PC-3 (cell line): ENCODE measurements around the gene SUSD6. TPM values are rescaled to one million over a fixed set of nuclear protein-coding genes. Genes with fewer than 3 reads are reported as not detected.

Experiments used
- ATAC-seq: fragments of 200-7000 bp; cut with Tn5 transposase; 2 replicates; pipeline ENCODE4 v1.9.1; 2020; ENCODE audit warnings: mild to moderate bottlenecking, moderate library complexity
- BruUV-seq: library from RNA; stranded (reverse); fragments of 400-500 nt; replicated peaks from 2 replicates; lab custom pipeline; 2021; lab: Mats Ljungman, UMichigan
- CTCF ChIA-PET: fragments of 300-600 bp; sonication (Branson Sonifier 250); formaldehyde crosslinking; loops from one replicate; lab custom pipeline; 2022; ENCODE audit warnings: antibody characterized with exemption; lab: Charles Lee
- POLR2A ChIA-PET: fragments of 300-600 bp; sonication (Branson Sonifier 250); formaldehyde crosslinking; loops from one replicate; lab custom pipeline; 2022; ENCODE audit warnings: antibody characterized with exemption; ENCODE audit not compliant: unreplicated experiment; lab: Charles Lee
- DNase-seq: peaks from one replicate; pipeline ENCODE4 v3.0.0-alpha.2; 2015
- H2AFZ ChIP-seq: fragments of 300-600 bp; sonication (generic); 2 replicates; pipeline ENCODE4 v1.6.0; 2016; ENCODE audit warnings: antibody characterized with exemption, low read length
- H3F3A ChIP-seq: fragments of 300-600 bp; sonication (generic); one replicate; pipeline ENCODE4 v1.6.0; 2017; ENCODE audit warnings: antibody characterized with exemption, low read length, control low read depth, mild to moderate bottlenecking; ENCODE audit not compliant: unreplicated experiment
- H3K27ac ChIP-seq: fragments of 300-600 bp; sonication (generic); 2 replicates; pipeline ENCODE4 v1.5.1; 2016; ENCODE audit warnings: mild to moderate bottlenecking, low read length
- H3K27me3 ChIP-seq: fragments of 300-600 bp; sonication (generic); 2 replicates; pipeline ENCODE4 v1.6.1; 2016; ENCODE audit warnings: low read length, mixed read lengths
- H3K36me3 ChIP-seq: fragments of 300-600 bp; sonication (generic); 2 replicates; pipeline ENCODE4 v1.6.1; 2016; ENCODE audit warnings: low read depth, mixed run types, low read length, mixed read lengths
- H3K4me1 ChIP-seq: fragments of 300-600 bp; sonication (generic); 2 replicates; pipeline ENCODE4 v1.5.1; 2016; ENCODE audit warnings: low read length; ENCODE audit not compliant: insufficient read depth
- H3K4me2 ChIP-seq: fragments of 300-600 bp; sonication (generic); 2 replicates; pipeline ENCODE4 v1.6.0; 2016; ENCODE audit warnings: low read length
- H3K4me3 ChIP-seq: fragments of 300-600 bp; sonication (generic); 2 replicates; pipeline ENCODE4 v1.5.1; 2016; ENCODE audit warnings: mild to moderate bottlenecking, low read length, mixed read lengths
- H3K79me2 ChIP-seq: fragments of 300-600 bp; sonication (generic); 2 replicates; pipeline ENCODE4 v1.6.1; 2017; ENCODE audit warnings: low read length, mixed read lengths
- H3K9ac ChIP-seq: fragments of 300-600 bp; sonication (generic); 2 replicates; pipeline ENCODE4 v1.6.0; 2016; ENCODE audit warnings: mild to moderate bottlenecking, low read length
- H3K9me2 ChIP-seq: fragments of 300-600 bp; sonication (generic); replicated peaks from 2 replicates; pipeline ENCODE4 v1.6.1; 2016; ENCODE audit warnings: mixed run types, low read length, mixed read lengths
- H3K9me3 ChIP-seq: fragments of 300-600 bp; sonication (generic); 2 replicates; pipeline ENCODE4 v1.6.1; 2016; ENCODE audit warnings: low read length, mixed read lengths
- H4K20me1 ChIP-seq: fragments of 300-600 bp; sonication (generic); 2 replicates; pipeline ENCODE4 v1.6.1; 2016; ENCODE audit warnings: low read length, mixed read lengths
- CTCF ChIP-seq: fragments of 300-600 bp; sonication (generic); conservative IDR thresholded peaks from 2 replicates; pipeline ENCODE4 v1.5.1; 2017; ENCODE audit warnings: antibody characterized with exemption, low read depth, mild to moderate bottlenecking, low read length
- EZH2 ChIP-seq: fragments of 300-600 bp; sonication (generic); IDR thresholded peaks from one replicate; pipeline ENCODE4 v1.6.1; 2017; ENCODE audit warnings: antibody characterized with exemption, mild to moderate bottlenecking, low read length; ENCODE audit not compliant: unreplicated experiment
- EZH2phosphoT487 ChIP-seq: fragments of 300-600 bp; sonication (generic); IDR thresholded peaks from 2 replicates; pipeline ENCODE4 v1.6.1; 2018; ENCODE audit warnings: mild to moderate bottlenecking, antibody characterized with exemption, low read length, borderline replicate concordance
- intact Hi-C: fragments of 100-400 bp; cut with micrococcal nuclease; formaldehyde crosslinking; loops from 2 replicates; pipeline ENCODE4 v1.9.0; 2023
- total RNA-seq: library from RNA; depleted of rRNA; stranded (reverse); fragments of >200 nt; gene quantifications from 2 replicates; pipeline ENCODE4 v1.2.3, GENCODE V29; 2014

SUSD6 gene
- total RNA-seq, 1 experiment from 2014 or later = 6.1 TPM

- H3K4me2 ChIP-seq = no peak overlapping the region
- H3K9me3 ChIP-seq = peaks cover 8% of the 10 kb centered on the region
- no peaks in the 10 kb centered on the region for H3F3A ChIP-seq
- peaks cover 10% of the 10 kb centered on the region; the same call in 1 of the 2 replicates for H3K79me2 ChIP-seq
- no peak for TF ChIP-seq CTCF
- H3K4me1 ChIP-seq = peaks cover 22% of the 10 kb centered on the region
- H2AFZ ChIP-seq = no peak overlapping the region
- no peak overlapping the region for H3K27ac ChIP-seq
- no peak for DNase-seq
- H3K27me3 ChIP-seq = no peaks in the 10 kb centered on the region
- 0 out of 2 replicates have a peak, but pooled peaks cover 6% of the 10 kb centered on the region for H3K36me3 ChIP-seq
- no peaks in the 10 kb centered on the region for H3K9me2 ChIP-seq
- H3K4me3 ChIP-seq = no peak overlapping the region
- intact Hi-C loops = no loop called here
- POLR2A ChIA-PET = no interaction called here
- CTCF ChIA-PET = no interaction called here
- no peak for ATAC-seq
- H4K20me1 ChIP-seq = no peaks in the 10 kb centered on the region
- H3K9ac ChIP-seq = no peak overlapping the region
- BruUV-seq = no TSS peak
These were observed 24.7 kb downstream of the SUSD6 start for GRCh38 chr14:69635981-69636639.

GRCh38 chr14:69636718-69637480 lies 25.5 kb downstream of the SUSD6 start:
- Histone ChIP-seq H3K9me3 (peaks cover 10% of the 10 kb centered on the region), H3K27me3 (no peaks in the 10 kb centered on the region), H3K9ac (no peak overlapping the region), H4K20me1 (no peaks in the 10 kb centered on the region), H3K4me1 (peaks cover 14% of the 10 kb centered on the region), H3K4me2 (no peak overlapping the region), H3K27ac (no peak overlapping the region), H2AFZ (no peak overlapping the region), H3K4me3 (no peak overlapping the region), H3K9me2 (no peaks in the 10 kb centered on the region), H3K36me3 (0 out of 2 replicates have a peak, but pooled peaks cover 6% of the 10 kb centered on the region), H3K79me2 (peaks cover 10% of the 10 kb centered on the region; the same call in 1 of the 2 replicates), H3F3A (no peaks in the 10 kb centered on the region)
- ChIA-PET CTCF (no interaction called here), POLR2A (no interaction called here)
- intact Hi-C loops = no loop called here
- no peak for DNase-seq
- no peak for ATAC-seq
- TF ChIP-seq EZH2phosphoT487 (no peak), EZH2 (no peak), CTCF (no peak)
- BruUV-seq = no TSS peak
